ENCODE measurements around the gene SOWAHA. TPM values are rescaled to one million over a fixed set of nuclear protein-coding genes. Genes with fewer than 3 reads are reported as not detected.
"Not testable (repeated sequence)": the region's sequence is repeated elsewhere in the genome, so short reads cannot be mapped to it uniquely, and the experiment has no call there.

Gene SOWAHA
- total RNA-seq, 2 donors from 2014 or later, result not detected

GRCh38 chr5:132785365-132785764, 27.7 kb upstream of the SOWAHA start:
- Mint-ChIP-seq H3K27ac (no peak overlapping the region), H3K36me3 (ENCODE audit: low read depth) (peaks cover 1% of the 10 kb centered on the region), H3K27me3 (peaks cover 49% of the 10 kb centered on the region), H3K4me1 (peaks cover 13% of the 10 kb centered on the region), H3K4me3 (no peak overlapping the region)
- DNase-seq (no peak), ATAC-seq (no peak)
- no peaks in the 10 kb centered on the region for H3K9me3 ChIP-seq (ENCODE audit: control insufficient read depth, low read length, poor library complexity, severe bottlenecking)

- Mint-ChIP-seq H3K4me1 (peaks cover 11% of the 10 kb centered on the region), H3K27ac (no peak overlapping the region), H3K36me3 (ENCODE audit: low read depth) (peaks cover 3% of the 10 kb centered on the region), H3K27me3 (peaks cover 52% of the 10 kb centered on the region), H3K4me3 (no peak overlapping the region)
- DNase-seq, result no peak
- no peaks in the 10 kb centered on the region for H3K9me3 ChIP-seq (ENCODE audit: control insufficient read depth, low read length, poor library complexity, severe bottlenecking)
- ATAC-seq, result no peak
These were observed 27.2 kb upstream of the SOWAHA start for GRCh38 chr5:132785864-132786263.

GRCh38 chr5:132787076-132787475, 26.0 kb upstream of the SOWAHA start:
- no peak overlapping the region for H3K4me3 Mint-ChIP-seq
- H3K4me1 Mint-ChIP-seq, result peaks cover 6% of the 10 kb centered on the region
- peaks cover 7% of the 10 kb centered on the region for H3K36me3 Mint-ChIP-seq (ENCODE audit: low read depth)
- H3K27me3 Mint-ChIP-seq, result peaks cover 49% of the 10 kb centered on the region
- DNase-seq (no peak), ATAC-seq (no peak)
- H3K9me3 ChIP-seq (ENCODE audit: control insufficient read depth, low read length, poor library complexity, severe bottlenecking), result no peaks in the 10 kb centered on the region
- H3K27ac Mint-ChIP-seq, result no peak overlapping the region

- Mint-ChIP-seq H3K36me3 (ENCODE audit: low read depth) (peaks cover 9% of the 10 kb centered on the region), H3K4me1 (peaks cover 6% of the 10 kb centered on the region), H3K27ac (no peak overlapping the region), H3K27me3 (peaks cover 60% of the 10 kb centered on the region), H3K4me3 (no peak overlapping the region)
- no peak for ATAC-seq
- no peaks in the 10 kb centered on the region for H3K9me3 ChIP-seq (ENCODE audit: control insufficient read depth, low read length, poor library complexity, severe bottlenecking)
- DNase-seq, result no peak
These were observed 24.6 kb upstream of the SOWAHA start for GRCh38 chr5:132788508-132788907.

GRCh38 chr5:132788990-132789886, 23.9 kb upstream of the SOWAHA start:
- H3K27me3 Mint-ChIP-seq, result peaks cover 65% of the 10 kb centered on the region
- H3K27ac Mint-ChIP-seq, result peak overlapping the region; percentile 32
- ATAC-seq, result no peak
- H3K36me3 Mint-ChIP-seq (ENCODE audit: low read depth), result peaks cover 9% of the 10 kb centered on the region
- no peak overlapping the region for H3K4me3 Mint-ChIP-seq
- no peaks in the 10 kb centered on the region for H3K9me3 ChIP-seq (ENCODE audit: control insufficient read depth, low read length, poor library complexity, severe bottlenecking)
- H3K4me1 Mint-ChIP-seq, result peaks cover 6% of the 10 kb centered on the region
- DNase-seq, result no peak

- H3K36me3 Mint-ChIP-seq (ENCODE audit: low read depth), result peaks cover 9% of the 10 kb centered on the region
- H3K4me3 Mint-ChIP-seq, result no peak overlapping the region
- peak overlapping the region; percentile 32 for H3K27ac Mint-ChIP-seq
- H3K27me3 Mint-ChIP-seq, result peaks cover 66% of the 10 kb centered on the region
- no peak for DNase-seq
- peaks cover 2% of the 10 kb centered on the region for H3K4me1 Mint-ChIP-seq
- no peak for ATAC-seq
- no peaks in the 10 kb centered on the region for H3K9me3 ChIP-seq (ENCODE audit: control insufficient read depth, low read length, poor library complexity, severe bottlenecking)
These were observed 22.8 kb upstream of the SOWAHA start for GRCh38 chr5:132790201-132790865.

GRCh38 chr5:132791026-132791425, 22.1 kb upstream of the SOWAHA start:
- DNase-seq (no peak), ATAC-seq (no peak)
- no peaks in the 10 kb centered on the region for H3K9me3 ChIP-seq (ENCODE audit: control insufficient read depth, low read length, poor library complexity, severe bottlenecking)
- Mint-ChIP-seq H3K36me3 (ENCODE audit: low read depth) (peaks cover 9% of the 10 kb centered on the region), H3K27ac (no peak overlapping the region), H3K4me1 (peaks cover 2% of the 10 kb centered on the region), H3K27me3 (peaks cover 62% of the 10 kb centered on the region), H3K4me3 (no peak overlapping the region)

GRCh38 chr5:132797651-132798050, 15.5 kb upstream of the SOWAHA start:
- no peak overlapping the region for H3K4me3 Mint-ChIP-seq
- no peaks in the 10 kb centered on the region for H3K4me1 Mint-ChIP-seq
- peaks cover 6% of the 10 kb centered on the region for H3K36me3 Mint-ChIP-seq (ENCODE audit: low read depth)
- DNase-seq (no peak), ATAC-seq (no peak)
- H3K27me3 Mint-ChIP-seq, result peaks cover 73% of the 10 kb centered on the region
- no peak overlapping the region for H3K27ac Mint-ChIP-seq
- no peaks in the 10 kb centered on the region for H3K9me3 ChIP-seq (ENCODE audit: control insufficient read depth, low read length, poor library complexity, severe bottlenecking)

- H3K4me3 Mint-ChIP-seq, result no peak overlapping the region
- peaks cover 11% of the 10 kb centered on the region for H3K36me3 Mint-ChIP-seq (ENCODE audit: low read depth)
- no peak for DNase-seq
- H3K4me1 Mint-ChIP-seq, result no peaks in the 10 kb centered on the region
- no peak overlapping the region for H3K27ac Mint-ChIP-seq
- H3K27me3 Mint-ChIP-seq, result peaks cover 75% of the 10 kb centered on the region
- no peaks in the 10 kb centered on the region for H3K9me3 ChIP-seq (ENCODE audit: control insufficient read depth, low read length, poor library complexity, severe bottlenecking)
- no peak for ATAC-seq
These were observed 13.7 kb upstream of the SOWAHA start for GRCh38 chr5:132799392-132799791.

- DNase-seq (no peak), ATAC-seq (no peak)
- no peaks in the 10 kb centered on the region for H3K9me3 ChIP-seq (ENCODE audit: control insufficient read depth, low read length, poor library complexity, severe bottlenecking)
- Mint-ChIP-seq H3K4me3 (no peak overlapping the region), H3K4me1 (no peaks in the 10 kb centered on the region), H3K27ac (no peak overlapping the region), H3K27me3 (peaks cover 78% of the 10 kb centered on the region), H3K36me3 (ENCODE audit: low read depth) (peaks cover 11% of the 10 kb centered on the region)
These were observed 12.6 kb upstream of the SOWAHA start for GRCh38 chr5:132800545-132800944.

- no peak for ATAC-seq
- H3K27me3 Mint-ChIP-seq, result peaks cover 78% of the 10 kb centered on the region
These were observed 10.9 kb upstream of the SOWAHA start for GRCh38 chr5:132802044-132802684.

GRCh38 chr5:132802685-132803066, 10.4 kb upstream of the SOWAHA start:
- H3K27ac Mint-ChIP-seq; DNase-seq; H3K9me3 ChIP-seq (ENCODE audit: control insufficient read depth, low read length, poor library complexity, severe bottlenecking); H3K4me3 Mint-ChIP-seq; ATAC-seq; H3K4me1 Mint-ChIP-seq; H3K36me3 Mint-ChIP-seq (ENCODE audit: low read depth): not testable (repeated sequence)
- peaks cover 82% of the 10 kb centered on the region for H3K27me3 Mint-ChIP-seq

More at GRCh38 chr5:132802044-132802684, 10.9 kb upstream of the SOWAHA start:
- H3K4me3 Mint-ChIP-seq, result no peak overlapping the region
- H3K36me3 Mint-ChIP-seq (ENCODE audit: low read depth), result peaks cover 8% of the 10 kb centered on the region
- no peaks in the 10 kb centered on the region for H3K9me3 ChIP-seq (ENCODE audit: control insufficient read depth, low read length, poor library complexity, severe bottlenecking)
- H3K4me1 Mint-ChIP-seq, result no peaks in the 10 kb centered on the region
- no peak overlapping the region for H3K27ac Mint-ChIP-seq
- no peak for DNase-seq

GRCh38 chr5:132804219-132804618, 8.9 kb upstream of the SOWAHA start:
- peaks cover 81% of the 10 kb centered on the region for H3K27me3 Mint-ChIP-seq
- not testable (repeated sequence) for H3K36me3 Mint-ChIP-seq (ENCODE audit: low read depth); H3K27ac Mint-ChIP-seq; H3K4me1 Mint-ChIP-seq; H3K9me3 ChIP-seq (ENCODE audit: control insufficient read depth, low read length, poor library complexity, severe bottlenecking); DNase-seq; H3K4me3 Mint-ChIP-seq; ATAC-seq

Measured in T-helper 17 cell (primary cell).